DOHH2 (cell line): ENCODE data around the gene PKN3.

ENCODE experiments used
- H3F3A ChIP-seq: fragments of 200-600 bp; sonication (generic), shearing (Covaris generic); 2 replicates; pipeline ENCODE4 v1.6.0; 2016; ENCODE audit warnings: antibody characterized with exemption, mild to moderate bottlenecking; ENCODE audit not compliant: control insufficient read depth, insufficient read depth
- H3K27ac ChIP-seq: fragments of 200-600 bp; sonication (generic); 2 replicates; pipeline ENCODE4 v1.5.1; 2014; ENCODE audit warnings: low read depth, mild to moderate bottlenecking, low read length, moderate library complexity
- H3K27me3 ChIP-seq: fragments of 200-600 bp; sonication (generic); 2 replicates; pipeline ENCODE4 v1.6.1; 2014; ENCODE audit warnings: mild to moderate bottlenecking, low read length, mixed read lengths; ENCODE audit not compliant: control insufficient read depth
- H3K36me3 ChIP-seq: fragments of 200-600 bp; sonication (generic); 2 replicates; pipeline ENCODE4 v1.6.1; 2014; ENCODE audit warnings: mild to moderate bottlenecking, low read length, moderate library complexity, mixed read lengths; ENCODE audit not compliant: control insufficient read depth
- H3K4me1 ChIP-seq: fragments of 200-600 bp; sonication (generic); 2 replicates; pipeline ENCODE4 v1.6.1; 2014; ENCODE audit warnings: mild to moderate bottlenecking, low read length, mixed read lengths; ENCODE audit not compliant: control insufficient read depth
- H3K4me2 ChIP-seq: fragments of 200-600 bp; sonication (generic); 2 replicates; pipeline ENCODE4 v1.6.0; 2014; ENCODE audit warnings: mild to moderate bottlenecking, low read length, moderate library complexity
- H3K4me3 ChIP-seq: fragments of 200-600 bp; sonication (generic); 2 replicates; pipeline ENCODE4 v1.5.1; 2014; ENCODE audit warnings: mild to moderate bottlenecking, low read length, mixed read lengths
- H3K79me2 ChIP-seq: fragments of 200-600 bp; sonication (generic); 2 replicates; pipeline ENCODE4 v1.6.1; 2014; ENCODE audit warnings: mild to moderate bottlenecking, low read length, mixed read lengths; ENCODE audit not compliant: control insufficient read depth
- H3K9me2 ChIP-seq: fragments of 200-600 bp; sonication (generic); replicated peaks from 2 replicates; pipeline ENCODE4 v1.6.1; 2014; ENCODE audit warnings: mild to moderate bottlenecking, low read length, mixed read lengths; ENCODE audit not compliant: control insufficient read depth
- H3K9me3 ChIP-seq: fragments of 200-600 bp; sonication (generic); 2 replicates; pipeline ENCODE4 v1.6.1; 2014; ENCODE audit warnings: antibody characterized with exemption, low read length, mixed read lengths; ENCODE audit not compliant: control insufficient read depth, insufficient read depth
- H4K20me1 ChIP-seq: fragments of 200-600 bp; sonication (generic); 2 replicates; pipeline ENCODE4 v1.6.0; 2014; ENCODE audit warnings: low read depth, mild to moderate bottlenecking, antibody characterized with exemption, low read length, moderate library complexity; ENCODE audit not compliant: control insufficient read depth, insufficient read depth
- CTCF ChIP-seq: fragments of 200-600 bp; sonication (generic); IDR thresholded peaks from one replicate; pipeline ENCODE4 v1.5.1; 2014; ENCODE audit warnings: antibody characterized with exemption, mild to moderate bottlenecking, low read depth, low read length; ENCODE audit not compliant: poor library complexity, severe bottlenecking
- EZH2phosphoT487 ChIP-seq: fragments of 200-600 bp; sonication (generic); IDR thresholded peaks from 2 replicates; pipeline ENCODE4 v1.6.1; 2017; ENCODE audit warnings: borderline replicate concordance, mild to moderate bottlenecking, antibody characterized with exemption, low read length, moderate library complexity, mixed read lengths

Gene PKN3

GRCh38 chr9:128706671-128707381 is 4.5 kb downstream of the PKN3 start:
- Histone ChIP-seq H4K20me1 (no peaks in the 10 kb centered on the region), H3K9me3 (no peaks in the 10 kb centered on the region), H3K4me1 (peaks cover 10% of the 10 kb centered on the region), H3K4me3 (no peak overlapping the region), H3F3A (no peaks in the 10 kb centered on the region), H3K79me2 (peaks cover 3% of the 10 kb centered on the region; the same call in 1 of the 2 replicates), H3K9me2 (no peaks in the 10 kb centered on the region), H3K27me3 (no peaks in the 10 kb centered on the region), H3K27ac (no peak overlapping the region), H3K4me2 (no peak overlapping the region), H3K36me3 (no peaks in the 10 kb centered on the region)
- no peak for TF ChIP-seq CTCF
- TF ChIP-seq EZH2phosphoT487 = no peak

GRCh38 chr9:128707446-128707845 is 5.1 kb downstream of the PKN3 start:
- no peaks in the 10 kb centered on the region for H3K9me2 ChIP-seq
- no peaks in the 10 kb centered on the region for H3K9me3 ChIP-seq
- no peak overlapping the region for H3K4me2 ChIP-seq
- TF ChIP-seq EZH2phosphoT487 (no peak), CTCF (no peak)
- H3K4me1 ChIP-seq = peaks cover 6% of the 10 kb centered on the region
- H3K4me3 ChIP-seq = no peak overlapping the region
- no peaks in the 10 kb centered on the region for H3K36me3 ChIP-seq
- H3K79me2 ChIP-seq = peaks cover 3% of the 10 kb centered on the region; the same call in 1 of the 2 replicates
- no peaks in the 10 kb centered on the region for H3F3A ChIP-seq
- H3K27me3 ChIP-seq = no peaks in the 10 kb centered on the region
- H3K27ac ChIP-seq = no peak overlapping the region
- H4K20me1 ChIP-seq = no peaks in the 10 kb centered on the region

- no peak overlapping the region for H3K4me2 ChIP-seq
These were observed 10.4 kb downstream of the PKN3 start for GRCh38 chr9:128712451-128713410.

More at GRCh38 chr9:128712451-128713410, 10.4 kb downstream of the PKN3 start:
- Histone ChIP-seq H3K79me2 (no peaks in the 10 kb centered on the region), H4K20me1 (no peaks in the 10 kb centered on the region), H3K9me3 (no peaks in the 10 kb centered on the region), H3K9me2 (no peaks in the 10 kb centered on the region), H3K36me3 (no peaks in the 10 kb centered on the region), H3F3A (no peaks in the 10 kb centered on the region), H3K4me1 (no peaks in the 10 kb centered on the region), H3K4me3 (no peak overlapping the region), H3K27ac (no peak overlapping the region), H3K27me3 (no peaks in the 10 kb centered on the region)
- no peak for TF ChIP-seq CTCF
- no peak for TF ChIP-seq EZH2phosphoT487
